Ovary (tissue), 3 donors: ENCODE measurements around the gene PLD6.

Experiments
- EP300 ChIP-seq: sonication (generic); formaldehyde crosslinking; IDR thresholded peaks from one replicate; pipeline ENCODE4 v1.6.1; 2017; ENCODE audit warnings: antibody characterized with exemption
- POLR2A ChIP-seq: fragments of 450-650 bp; IDR thresholded peaks from one replicate; pipeline ENCODE4 v1.6.1; 2017; ENCODE audit warnings: antibody characterized with exemption, mild to moderate bottlenecking, moderate library complexity
- TF ChIP-seq, protein P1 (sequence below), 3 donors: fragments of 450-650 bp in 2 of 3; fragments of 200-600 bp in 1 of 3; IDR thresholded peaks; one replicate each; pipeline versions ENCODE4 v1.5.1 to v1.8.0; 2016 to 2022; ENCODE audit warnings: antibody characterized with exemption in 3 of 3, mild to moderate bottlenecking in 1 of 3
- donor health status: DM: no; HTN: no; CAD: no.

DNA sequence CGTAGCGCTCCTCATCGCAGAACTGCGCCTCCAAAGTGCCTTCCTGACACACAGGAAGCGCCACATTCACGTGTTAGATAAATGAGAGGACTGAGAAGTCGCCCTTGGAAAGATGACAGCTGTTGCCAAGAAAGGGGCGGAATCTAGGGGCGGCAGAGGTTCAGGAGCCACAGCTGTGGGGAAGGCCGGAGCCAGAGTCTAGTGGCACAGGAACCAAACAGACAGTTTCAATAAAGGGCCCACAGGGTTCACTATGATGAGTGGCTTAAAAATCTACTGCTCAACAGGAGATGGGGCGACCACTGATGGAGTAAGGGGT is 26.1 kb upstream of the PLD6 start:
- TF ChIP-seq, protein P1, sequence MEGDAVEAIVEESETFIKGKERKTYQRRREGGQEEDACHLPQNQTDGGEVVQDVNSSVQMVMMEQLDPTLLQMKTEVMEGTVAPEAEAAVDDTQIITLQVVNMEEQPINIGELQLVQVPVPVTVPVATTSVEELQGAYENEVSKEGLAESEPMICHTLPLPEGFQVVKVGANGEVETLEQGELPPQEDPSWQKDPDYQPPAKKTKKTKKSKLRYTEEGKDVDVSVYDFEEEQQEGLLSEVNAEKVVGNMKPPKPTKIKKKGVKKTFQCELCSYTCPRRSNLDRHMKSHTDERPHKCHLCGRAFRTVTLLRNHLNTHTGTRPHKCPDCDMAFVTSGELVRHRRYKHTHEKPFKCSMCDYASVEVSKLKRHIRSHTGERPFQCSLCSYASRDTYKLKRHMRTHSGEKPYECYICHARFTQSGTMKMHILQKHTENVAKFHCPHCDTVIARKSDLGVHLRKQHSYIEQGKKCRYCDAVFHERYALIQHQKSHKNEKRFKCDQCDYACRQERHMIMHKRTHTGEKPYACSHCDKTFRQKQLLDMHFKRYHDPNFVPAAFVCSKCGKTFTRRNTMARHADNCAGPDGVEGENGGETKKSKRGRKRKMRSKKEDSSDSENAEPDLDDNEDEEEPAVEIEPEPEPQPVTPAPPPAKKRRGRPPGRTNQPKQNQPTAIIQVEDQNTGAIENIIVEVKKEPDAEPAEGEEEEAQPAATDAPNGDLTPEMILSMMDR (IDR thresholded peaks at IDR 0.05): no peak
- no peak for TF ChIP-seq POLR2A
- TF ChIP-seq EP300: no peak
